HCT116 (cell line): ENCODE results near the gene NEO1.

Source experiments
- CBX3 ChIP-seq: IDR thresholded peaks from 2 replicates; pipeline ENCODE4 v1.6.1; 2012; ENCODE audit warnings: low read depth
- ELF1 ChIP-seq: IDR thresholded peaks from 2 replicates; pipeline ENCODE4 v1.6.1; 2012; ENCODE audit warnings: low read depth, borderline replicate concordance
- POLR2A ChIP-seq: IDR thresholded peaks from 2 replicates; pipeline ENCODE4 v1.7.0; 2011; ENCODE audit warnings: borderline replicate concordance; ENCODE audit not compliant: insufficient read depth, insufficient read length; ENCODE audit errors: extremely low read depth
- POLR2AphosphoS5 ChIP-seq: IDR thresholded peaks from 2 replicates; pipeline ENCODE4 v1.6.1; 2011; ENCODE audit warnings: mild to moderate bottlenecking, low read depth, low read length, moderate library complexity
- SIN3A ChIP-seq: IDR thresholded peaks from 2 replicates; pipeline ENCODE4 v1.6.1; 2012; ENCODE audit warnings: low read depth
- SRF ChIP-seq: IDR thresholded peaks from 2 replicates; pipeline ENCODE4 v1.6.1; 2012; ENCODE audit warnings: low read depth
- TCF7L2 ChIP-seq: IDR thresholded peaks from 2 replicates; pipeline ENCODE4 v1.7.0; 2011; ENCODE audit warnings: borderline replicate concordance, inconsistent platforms; ENCODE audit not compliant: insufficient read depth, insufficient read length; ENCODE audit errors: extremely low read depth
- ZNF274 ChIP-seq: fragments of 200-500 bp; sonication (Bioruptor generic); IDR thresholded peaks from 2 replicates; pipeline ENCODE4 v1.6.1; 2014; ENCODE audit warnings: mild to moderate bottlenecking, low read depth, low read length, inconsistent platforms
- TF ChIP-seq, protein P1 (sequence below), 3 experiments: fragments of 200-600 bp in 1 of 3; sonication (generic) in 1 of 3; IDR thresholded peaks in 2 of 3; conservative IDR thresholded peaks in 1 of 3; 2 replicates each; pipeline ENCODE4 v1.5.1; 2012 to 2017; ENCODE audit warnings: low read depth in 2 of 3, low read length in 2 of 3, antibody characterized with exemption in 1 of 3, borderline replicate concordance in 1 of 3, control low read depth in 1 of 3, mild to moderate bottlenecking in 1 of 3, mixed read lengths in 1 of 3, mixed run types in 1 of 3, moderate library complexity in 1 of 3; ENCODE audit not compliant: insufficient read depth in 1 of 3
- TF ChIP-seq, protein P2 (sequence below): IDR thresholded peaks from 2 replicates; pipeline ENCODE4 v1.6.1; 2012

DNA sequence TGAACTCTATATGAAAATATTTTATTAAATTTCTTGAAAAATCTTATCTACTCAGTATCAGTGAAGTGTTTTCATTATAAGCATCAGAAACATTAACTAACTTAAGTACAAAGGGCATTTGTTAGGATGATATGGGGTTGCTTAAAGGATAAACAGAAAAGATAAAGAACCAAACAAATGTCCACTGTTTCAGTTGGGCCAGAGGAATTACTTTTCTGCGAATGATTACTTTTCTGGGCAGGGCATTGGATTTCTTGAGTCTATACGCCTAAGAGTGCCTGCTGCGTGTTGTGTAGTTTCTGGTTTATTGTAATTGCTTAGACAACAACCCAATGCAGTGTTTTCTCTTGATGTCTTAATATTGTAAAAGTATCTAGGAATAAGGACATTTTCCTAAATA, 52.8 kb downstream of the NEO1 start:
- TF ChIP-seq, protein P1, sequence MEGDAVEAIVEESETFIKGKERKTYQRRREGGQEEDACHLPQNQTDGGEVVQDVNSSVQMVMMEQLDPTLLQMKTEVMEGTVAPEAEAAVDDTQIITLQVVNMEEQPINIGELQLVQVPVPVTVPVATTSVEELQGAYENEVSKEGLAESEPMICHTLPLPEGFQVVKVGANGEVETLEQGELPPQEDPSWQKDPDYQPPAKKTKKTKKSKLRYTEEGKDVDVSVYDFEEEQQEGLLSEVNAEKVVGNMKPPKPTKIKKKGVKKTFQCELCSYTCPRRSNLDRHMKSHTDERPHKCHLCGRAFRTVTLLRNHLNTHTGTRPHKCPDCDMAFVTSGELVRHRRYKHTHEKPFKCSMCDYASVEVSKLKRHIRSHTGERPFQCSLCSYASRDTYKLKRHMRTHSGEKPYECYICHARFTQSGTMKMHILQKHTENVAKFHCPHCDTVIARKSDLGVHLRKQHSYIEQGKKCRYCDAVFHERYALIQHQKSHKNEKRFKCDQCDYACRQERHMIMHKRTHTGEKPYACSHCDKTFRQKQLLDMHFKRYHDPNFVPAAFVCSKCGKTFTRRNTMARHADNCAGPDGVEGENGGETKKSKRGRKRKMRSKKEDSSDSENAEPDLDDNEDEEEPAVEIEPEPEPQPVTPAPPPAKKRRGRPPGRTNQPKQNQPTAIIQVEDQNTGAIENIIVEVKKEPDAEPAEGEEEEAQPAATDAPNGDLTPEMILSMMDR (IDR thresholded peaks at IDR 0.05 in 2 of 3, conservative IDR thresholded peaks at IDR 0.05 in 1 of 3; ENCODE audit: borderline replicate concordance in 1 of 3, insufficient read depth in 1 of 3, low read depth in 2 of 3, low read length in 2 of 3) = no peak
- TF ChIP-seq TCF7L2 = no peak
- no peak for TF ChIP-seq ZNF274
- TF ChIP-seq ELF1 = no peak
- no peak for TF ChIP-seq SRF
- no peak for TF ChIP-seq POLR2A
- no peak for TF ChIP-seq POLR2AphosphoS5
- TF ChIP-seq, protein P2, sequence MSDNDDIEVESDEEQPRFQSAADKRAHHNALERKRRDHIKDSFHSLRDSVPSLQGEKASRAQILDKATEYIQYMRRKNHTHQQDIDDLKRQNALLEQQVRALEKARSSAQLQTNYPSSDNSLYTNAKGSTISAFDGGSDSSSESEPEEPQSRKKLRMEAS = no peak
- no peak for TF ChIP-seq CBX3
- TF ChIP-seq SIN3A = no peak
